ENCODE measurements around the gene WDR5. TPM values are rescaled to one million over a fixed set of nuclear protein-coding genes. Genes with fewer than 3 reads are reported as not detected.

WDR5 gene
- total and polyA plus RNA-seq, 2 experiments from 2014 or later: 19.8 to 20.2 TPM

DNA sequence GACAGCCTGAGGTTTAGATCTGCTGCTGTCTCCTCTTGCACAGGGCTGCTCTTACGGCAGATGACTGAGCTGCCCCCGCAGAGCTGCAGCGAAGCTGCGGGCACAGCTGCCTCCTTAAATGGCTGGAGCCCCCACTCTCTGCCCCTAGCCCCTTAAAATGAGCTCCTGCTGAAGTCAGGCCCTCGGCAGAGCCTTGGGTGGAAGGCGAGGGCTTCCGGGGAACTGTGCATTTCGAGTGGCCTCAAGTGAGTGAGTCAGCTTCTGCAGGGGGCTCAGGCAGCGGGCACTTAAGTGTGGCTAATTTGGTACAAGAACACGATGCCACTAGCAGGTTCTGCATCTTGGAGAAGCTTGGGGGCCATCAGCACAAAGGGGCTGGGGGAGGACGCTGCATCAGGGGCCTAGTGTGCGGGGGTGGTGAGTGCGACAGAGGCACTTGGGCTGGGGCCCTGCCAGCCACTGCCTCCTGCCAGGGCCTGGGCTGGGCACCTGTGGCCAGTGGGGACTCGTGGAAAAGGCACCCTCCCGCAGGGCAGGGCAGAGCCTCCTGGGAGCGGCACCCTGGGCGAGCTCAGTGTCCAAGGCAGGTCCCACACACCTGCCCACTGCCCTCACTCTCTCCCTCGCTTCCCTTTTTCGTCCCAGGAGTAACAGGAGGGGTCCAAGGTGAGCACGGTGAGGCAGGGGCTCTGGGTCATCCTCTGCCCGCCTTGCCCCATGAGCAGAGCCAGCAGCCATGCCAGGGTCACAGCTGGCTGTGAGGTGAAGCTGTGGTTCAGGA lies 57.3 kb downstream of the WDR5 start:
- H3K27me3 ChIP-seq: no peaks in the 10 kb centered on the region
- no peak overlapping the region for H2AFZ ChIP-seq
- no peak overlapping the region for H3K27ac ChIP-seq
- no peak overlapping the region for H3K4me2 ChIP-seq
- no peaks in the 10 kb centered on the region for H3K9me3 ChIP-seq (ENCODE audit: low read depth)
- H3K4me1 ChIP-seq (ENCODE audit: insufficient read depth): peaks cover 10% of the 10 kb centered on the region
- no peaks in the 10 kb centered on the region for H4K20me1 ChIP-seq (ENCODE audit: insufficient read depth, poor library complexity, severe bottlenecking)
- DNase-seq (ENCODE audit: low spot score): no peak
- H3K9me2 ChIP-seq (replicated peaks; ENCODE audit: insufficient read depth): no peaks in the 10 kb centered on the region
- H3K36me3 ChIP-seq (replicated peaks; ENCODE audit: insufficient read depth, low read depth): no peaks in the 10 kb centered on the region
- no peak overlapping the region for H3K4me3 ChIP-seq
- no peaks in the 10 kb centered on the region for H3K79me2 ChIP-seq
- TF ChIP-seq EZH2phosphoT487 (IDR thresholded peaks at IDR 0.05; ENCODE audit: low read depth, severe bottlenecking, unreplicated experiment): no peak
- TF ChIP-seq, protein P1, sequence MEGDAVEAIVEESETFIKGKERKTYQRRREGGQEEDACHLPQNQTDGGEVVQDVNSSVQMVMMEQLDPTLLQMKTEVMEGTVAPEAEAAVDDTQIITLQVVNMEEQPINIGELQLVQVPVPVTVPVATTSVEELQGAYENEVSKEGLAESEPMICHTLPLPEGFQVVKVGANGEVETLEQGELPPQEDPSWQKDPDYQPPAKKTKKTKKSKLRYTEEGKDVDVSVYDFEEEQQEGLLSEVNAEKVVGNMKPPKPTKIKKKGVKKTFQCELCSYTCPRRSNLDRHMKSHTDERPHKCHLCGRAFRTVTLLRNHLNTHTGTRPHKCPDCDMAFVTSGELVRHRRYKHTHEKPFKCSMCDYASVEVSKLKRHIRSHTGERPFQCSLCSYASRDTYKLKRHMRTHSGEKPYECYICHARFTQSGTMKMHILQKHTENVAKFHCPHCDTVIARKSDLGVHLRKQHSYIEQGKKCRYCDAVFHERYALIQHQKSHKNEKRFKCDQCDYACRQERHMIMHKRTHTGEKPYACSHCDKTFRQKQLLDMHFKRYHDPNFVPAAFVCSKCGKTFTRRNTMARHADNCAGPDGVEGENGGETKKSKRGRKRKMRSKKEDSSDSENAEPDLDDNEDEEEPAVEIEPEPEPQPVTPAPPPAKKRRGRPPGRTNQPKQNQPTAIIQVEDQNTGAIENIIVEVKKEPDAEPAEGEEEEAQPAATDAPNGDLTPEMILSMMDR (IDR thresholded peaks at IDR 0.05; ENCODE audit: poor library complexity): no peak
- TF ChIP-seq EZH2 (IDR thresholded peaks at IDR 0.05; ENCODE audit: borderline replicate concordance): no peak
- WGBS (ENCODE audit: low lambda C conversion rate, missing lambda C conversion rate): 85% methylated on average over 19 of the region's 21 CpGs

DNA sequence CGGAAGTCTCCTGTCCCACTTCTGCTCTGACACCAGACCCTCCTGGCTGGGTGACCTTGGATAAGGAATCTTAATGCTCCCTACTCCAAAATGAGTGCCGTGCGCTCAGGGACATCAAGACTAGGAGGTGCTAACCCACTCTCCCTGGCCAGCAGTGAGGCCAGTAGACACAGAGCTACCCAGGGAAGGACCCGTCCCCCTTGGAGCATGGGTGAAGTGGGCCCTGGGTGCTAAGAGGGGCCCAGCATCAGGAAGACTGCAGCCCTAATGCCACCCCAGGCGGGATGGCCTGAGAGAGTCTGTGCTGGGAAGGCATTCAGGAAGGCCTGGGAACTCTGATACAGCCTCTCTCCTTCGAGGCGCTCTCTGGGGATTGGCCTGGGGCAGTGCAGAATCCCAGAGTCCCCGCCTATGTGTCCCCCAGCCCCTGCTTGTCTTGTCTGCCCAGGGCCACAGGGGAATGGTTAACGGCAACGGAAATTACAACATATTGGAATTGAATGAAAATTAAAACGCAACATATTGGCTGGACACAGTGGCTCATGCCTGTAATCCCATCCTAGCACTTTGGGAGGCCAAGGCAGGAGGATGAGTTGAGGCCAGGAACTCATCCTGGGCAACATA lies 58.1 kb downstream of the WDR5 start:
- Histone ChIP-seq H3K4me3 (no peak overlapping the region), H4K20me1 (ENCODE audit: insufficient read depth, poor library complexity, severe bottlenecking) (no peaks in the 10 kb centered on the region), H2AFZ (no peak overlapping the region), H3K36me3 (replicated peaks; ENCODE audit: insufficient read depth, low read depth) (no peaks in the 10 kb centered on the region), H3K79me2 (no peaks in the 10 kb centered on the region), H3K9me3 (ENCODE audit: low read depth) (no peaks in the 10 kb centered on the region), H3K9me2 (replicated peaks; ENCODE audit: insufficient read depth) (no peaks in the 10 kb centered on the region), H3K4me2 (no peak overlapping the region), H3K27me3 (no peaks in the 10 kb centered on the region), H3K4me1 (ENCODE audit: insufficient read depth) (peaks cover 2% of the 10 kb centered on the region), H3K27ac (no peak overlapping the region)
- TF ChIP-seq EZH2 (IDR thresholded peaks at IDR 0.05; ENCODE audit: borderline replicate concordance): no peak
- TF ChIP-seq, protein P1 (IDR thresholded peaks at IDR 0.05; ENCODE audit: poor library complexity): no peak
- TF ChIP-seq EZH2phosphoT487 (IDR thresholded peaks at IDR 0.05; ENCODE audit: low read depth, severe bottlenecking, unreplicated experiment): no peak
- WGBS (ENCODE audit: low lambda C conversion rate, missing lambda C conversion rate): 89% methylated on average over 11 of the region's 11 CpGs
- DNase-seq (ENCODE audit: low spot score): no peak

DNA sequence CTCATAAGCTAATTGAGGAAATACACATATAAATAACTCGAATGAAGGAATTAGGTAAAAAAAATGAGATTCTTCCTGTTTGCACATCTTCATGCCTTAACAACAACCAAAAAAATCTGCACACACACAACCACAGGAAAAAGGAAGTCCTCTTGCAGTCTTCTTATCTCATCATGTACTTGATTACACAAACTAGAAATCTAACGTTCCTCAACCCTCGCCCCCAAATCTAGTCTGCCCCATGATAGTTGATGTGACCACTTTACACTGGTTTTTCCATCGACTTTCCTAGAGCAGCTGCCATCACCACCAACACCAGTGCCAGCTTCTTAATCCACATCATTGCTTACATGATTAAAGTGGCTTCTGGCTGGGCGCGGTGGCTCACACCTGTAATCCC lies 59.7 kb downstream of the WDR5 start:
- no peaks in the 10 kb centered on the region for H3K36me3 ChIP-seq (replicated peaks; ENCODE audit: insufficient read depth, low read depth)
- H3K9me2 ChIP-seq (replicated peaks; ENCODE audit: insufficient read depth): no peaks in the 10 kb centered on the region
- no peak overlapping the region for H3K4me2 ChIP-seq
- H3K27ac ChIP-seq: no peak overlapping the region
- H3K4me1 ChIP-seq (ENCODE audit: insufficient read depth): no peaks in the 10 kb centered on the region
- WGBS (ENCODE audit: low lambda C conversion rate, missing lambda C conversion rate): 75% methylated on average over 6 of the region's 6 CpGs
- H3K79me2 ChIP-seq: no peaks in the 10 kb centered on the region
- H3K27me3 ChIP-seq: no peaks in the 10 kb centered on the region
- H3K9me3 ChIP-seq (ENCODE audit: low read depth): no peaks in the 10 kb centered on the region
- no peak for DNase-seq (ENCODE audit: low spot score)
- TF ChIP-seq EZH2 (IDR thresholded peaks at IDR 0.05; ENCODE audit: borderline replicate concordance): no peak
- no peak overlapping the region for H2AFZ ChIP-seq
- H4K20me1 ChIP-seq (ENCODE audit: insufficient read depth, poor library complexity, severe bottlenecking): no peaks in the 10 kb centered on the region
- no peak overlapping the region for H3K4me3 ChIP-seq

DNA sequence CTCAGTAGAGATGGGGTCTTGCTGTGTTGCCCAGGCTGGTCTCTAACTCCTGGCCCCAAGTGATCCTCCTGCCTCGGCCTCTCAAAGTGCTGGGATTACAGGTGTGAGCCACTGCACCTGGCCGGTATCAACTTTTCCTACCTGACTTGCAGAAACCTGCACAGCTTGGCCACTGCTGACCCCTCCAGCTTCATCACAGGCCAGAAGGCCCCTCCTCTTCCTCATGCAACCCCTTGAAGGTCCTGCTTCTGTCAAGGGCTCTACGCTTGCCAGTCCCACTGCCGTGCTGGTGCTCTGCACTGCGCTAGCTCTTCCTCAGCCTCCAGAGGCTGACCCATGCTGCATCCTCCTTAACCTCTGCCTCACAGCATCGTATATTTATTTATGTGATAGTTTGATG lies 61.0 kb downstream of the WDR5 start:
- Histone ChIP-seq H3K4me1 (ENCODE audit: insufficient read depth) (no peaks in the 10 kb centered on the region), H3K9me3 (ENCODE audit: low read depth) (no peaks in the 10 kb centered on the region), H3K4me3 (no peak overlapping the region), H2AFZ (no peak overlapping the region), H3K27ac (no peak overlapping the region), H3K36me3 (replicated peaks; ENCODE audit: insufficient read depth, low read depth) (no peaks in the 10 kb centered on the region), H3K27me3 (no peaks in the 10 kb centered on the region), H4K20me1 (ENCODE audit: insufficient read depth, poor library complexity, severe bottlenecking) (no peaks in the 10 kb centered on the region), H3K4me2 (no peak overlapping the region), H3K9me2 (replicated peaks; ENCODE audit: insufficient read depth) (no peaks in the 10 kb centered on the region), H3K79me2 (no peaks in the 10 kb centered on the region)
- WGBS (ENCODE audit: low lambda C conversion rate, missing lambda C conversion rate): 91% methylated on average over 6 of the region's 6 CpGs
- no peak for DNase-seq (ENCODE audit: low spot score)
- no peak for TF ChIP-seq EZH2phosphoT487 (IDR thresholded peaks at IDR 0.05; ENCODE audit: low read depth, severe bottlenecking, unreplicated experiment)

Measured in hepatocyte (in vitro differentiated cells).